Stimulated activated CD8-positive, alpha-beta memory T cell treated with anti-CD3 and anti-CD28 coated beads, Interleukin-4, amount 100 ng/mL, for 24 hours (primary cell): ENCODE results near the gene ZNF530.

Experiments used
- DNase-seq: peaks from one replicate; pipeline ENCODE4 v3.0.0-alpha.2; 2020; ENCODE audit warnings: low read depth

ZNF530 gene

DNA sequence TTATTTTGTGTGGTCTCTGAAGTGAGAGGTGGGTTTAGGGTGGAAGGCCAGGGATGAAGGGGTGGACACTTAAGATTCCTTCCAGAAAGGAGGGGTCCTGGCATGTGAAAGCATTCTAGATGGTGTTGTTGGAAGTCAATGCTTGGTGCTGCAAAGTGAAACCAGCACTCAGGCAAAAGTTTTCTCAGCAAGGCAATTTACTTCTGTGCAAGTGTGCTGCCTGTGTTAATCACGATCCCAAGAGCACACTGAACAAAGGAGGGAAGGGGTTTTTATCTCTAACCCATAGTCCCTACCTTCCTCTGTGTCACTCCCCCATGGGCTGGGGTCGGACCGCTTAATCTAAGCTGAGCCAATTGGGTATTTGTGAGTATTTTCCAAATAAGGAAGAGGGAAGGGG is 15.7 kb downstream of the ZNF530 start:
- no peak for DNase-seq

GRCh38 chr19:57620673-57621348 is 21.1 kb downstream of the ZNF530 start:
- DNase-seq, result no peak

- no peak for DNase-seq
Observed at GRCh38 chr19:57623091-57623490, 23.4 kb downstream of the ZNF530 start.

DNA sequence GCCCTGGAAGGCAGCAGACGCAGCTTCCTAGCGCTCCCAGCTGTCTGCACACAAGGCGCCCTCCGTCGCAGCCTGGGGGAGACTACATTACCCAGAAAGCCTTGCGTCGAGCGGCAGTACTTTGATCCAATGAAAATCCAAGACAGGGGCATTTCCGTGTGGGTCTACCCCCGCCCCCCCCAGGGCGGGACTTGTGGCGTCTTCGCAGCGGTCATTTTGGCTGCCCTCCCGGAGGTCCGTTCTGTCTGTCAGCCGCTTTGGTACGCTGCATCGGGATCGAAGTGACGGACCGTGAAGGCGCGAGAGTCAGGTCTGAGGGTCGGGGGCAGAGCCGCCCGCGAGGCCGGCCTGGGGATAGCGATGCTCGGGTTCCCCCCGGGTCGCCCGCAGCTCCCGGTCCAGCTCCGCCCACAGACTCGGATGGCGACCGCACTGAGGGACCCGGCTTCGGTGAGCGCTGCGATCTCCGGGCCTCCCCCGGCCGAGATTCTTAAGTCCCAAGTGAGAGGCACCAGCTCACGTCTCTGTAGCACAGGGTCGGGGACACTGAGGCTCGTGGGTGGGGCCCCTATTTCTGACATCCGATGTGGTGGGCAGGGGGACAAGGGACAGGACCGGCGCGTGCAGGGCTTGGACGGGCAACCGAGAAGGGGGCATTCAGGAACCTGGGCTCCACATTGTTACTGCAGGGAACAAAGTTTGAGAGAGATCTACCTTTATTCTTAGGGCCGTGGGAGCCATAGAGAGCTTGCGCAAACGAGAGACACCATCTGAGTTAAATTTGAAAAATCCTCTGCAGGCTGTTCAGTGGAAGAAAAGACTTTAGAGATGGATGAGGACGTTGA is 33.5 kb downstream of the ZNF530 start, which contains the start of gene ZNF211:
ZNF211 (plus strand) TSS at position 182 of the 845 bp plus-strand sequence; CDS start at position 361, 179 bp downstream.
- DNase-seq, result peak; percentile 77

- DNase-seq, result no peak
Observed at GRCh38 chr19:57633832-57634131, 34.1 kb downstream of the ZNF530 start.

DNA sequence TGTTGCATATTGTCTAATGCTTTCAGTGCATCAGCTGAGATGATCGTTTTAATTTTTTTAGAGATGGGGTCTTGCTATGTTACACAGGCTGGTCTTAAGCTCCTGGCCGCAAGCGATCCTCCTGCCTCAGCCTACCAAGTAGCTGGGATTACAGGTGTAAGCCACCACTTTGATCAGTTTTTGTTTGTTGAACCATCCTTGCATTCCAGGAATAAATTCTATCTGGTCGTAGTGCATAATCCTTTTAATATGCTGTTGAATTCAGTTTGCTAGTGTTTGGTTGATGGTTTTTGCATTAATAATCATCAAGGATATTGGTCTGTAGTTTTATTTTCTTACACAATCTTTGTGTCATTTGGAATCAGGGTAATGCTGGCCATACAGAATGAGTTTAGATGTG is 37.7 kb downstream of the ZNF530 start:
- no peak for DNase-seq

DNA sequence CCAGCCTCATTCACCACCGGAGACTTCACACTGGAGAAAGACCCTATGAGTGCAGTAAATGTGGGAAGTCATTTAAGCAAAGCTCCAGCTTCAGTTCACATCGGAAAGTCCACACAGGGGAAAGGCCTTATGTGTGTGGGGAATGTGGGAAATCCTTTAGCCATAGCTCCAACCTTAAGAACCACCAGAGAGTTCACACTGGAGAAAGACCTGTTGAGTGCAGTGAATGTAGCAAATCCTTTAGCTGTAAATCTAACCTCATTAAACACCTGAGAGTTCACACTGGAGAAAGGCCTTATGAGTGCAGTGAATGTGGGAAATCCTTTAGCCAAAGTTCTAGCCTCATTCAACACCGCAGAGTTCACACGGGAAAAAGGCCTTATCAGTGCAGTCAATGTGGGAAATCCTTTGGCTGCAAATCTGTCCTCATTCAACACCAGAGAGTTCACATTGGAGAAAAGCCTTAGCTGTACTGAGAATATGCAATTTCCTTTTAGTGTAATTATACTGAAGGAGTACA is 42.1 kb downstream of the ZNF530 start:
- no peak for DNase-seq

DNA sequence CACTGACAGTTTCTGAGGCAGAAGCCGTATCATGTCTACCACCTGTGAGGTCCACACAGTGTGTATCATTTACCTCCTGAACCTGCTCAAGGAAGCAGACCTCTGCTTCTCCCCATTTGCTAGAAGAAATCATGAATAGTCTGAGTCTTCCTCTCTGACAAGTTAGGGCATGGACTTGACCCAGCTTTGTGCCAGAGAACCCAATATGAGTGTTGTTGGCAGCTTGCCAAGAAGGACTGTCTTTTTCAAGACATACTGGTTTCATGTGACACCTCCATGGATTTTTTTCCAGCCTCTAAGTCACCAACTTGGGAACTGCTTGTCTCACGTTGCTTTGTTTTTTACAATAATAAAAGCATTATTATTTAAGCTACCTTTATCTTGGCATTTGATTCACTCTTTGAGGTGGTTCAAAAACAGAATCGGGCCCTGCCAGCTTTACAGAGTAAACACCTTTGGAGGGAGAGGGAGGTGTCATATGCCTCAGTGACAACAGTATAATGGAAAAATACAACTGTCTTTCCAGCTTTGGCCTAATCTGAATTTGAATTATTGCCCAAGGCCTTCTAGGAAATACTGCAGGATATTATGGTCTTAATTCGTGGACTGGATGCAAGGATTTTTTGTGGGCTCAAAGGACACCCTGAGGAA is 42.8 kb downstream of the ZNF530 start:
- no peak for DNase-seq

DNA sequence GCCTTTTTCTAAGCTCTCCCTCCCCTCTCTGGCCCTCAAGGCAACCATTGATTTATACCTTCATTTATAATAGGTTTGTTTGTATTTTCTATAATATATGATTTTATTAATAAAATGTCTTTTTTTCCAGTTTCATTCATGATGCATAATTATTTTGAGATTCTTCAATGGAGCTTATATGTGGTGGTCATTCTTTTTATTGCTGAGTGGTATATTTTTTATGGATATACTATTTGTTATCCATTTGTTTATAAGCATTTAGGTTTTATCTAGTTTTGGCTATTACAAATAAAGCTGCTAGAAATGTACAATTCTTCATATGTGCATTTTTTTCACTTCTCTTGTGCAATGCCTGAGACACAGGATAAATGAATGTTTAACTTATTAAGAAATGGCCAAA is 44.0 kb downstream of the ZNF530 start:
- DNase-seq, result no peak

DNA sequence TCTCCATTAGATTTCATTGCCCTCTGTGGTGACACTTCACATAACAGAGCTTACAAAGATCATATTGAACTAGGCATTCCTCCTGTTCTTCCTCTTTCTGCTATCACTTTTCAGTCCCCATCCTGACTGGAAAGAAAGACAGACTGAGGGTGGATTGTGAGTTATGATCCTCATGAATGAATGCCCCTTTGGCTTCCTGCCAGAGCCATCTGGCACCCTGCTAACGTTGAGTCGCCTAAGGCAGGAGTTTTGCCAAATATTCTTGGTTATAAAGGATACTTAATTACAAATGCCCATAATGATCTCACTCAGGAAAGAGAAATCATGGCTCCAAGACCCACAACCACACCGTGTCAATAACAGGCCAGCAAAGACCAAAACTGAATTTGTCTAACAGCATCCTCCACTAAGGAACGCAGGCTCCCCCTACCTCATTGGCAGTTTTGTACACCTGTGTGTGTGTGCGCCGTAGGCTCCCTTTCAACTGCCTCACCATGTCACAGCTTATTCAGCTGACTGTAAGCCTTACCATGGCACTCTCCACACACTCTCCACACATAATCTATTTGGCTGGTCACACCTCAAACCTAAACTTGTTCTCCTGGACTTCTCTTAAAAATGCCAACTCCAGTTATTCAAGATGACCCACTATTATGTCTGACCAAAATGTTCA is 48.8 kb downstream of the ZNF530 start:
- no peak for DNase-seq

GRCh38 chr19:57651654-57651996 is 51.9 kb downstream of the ZNF530 start:
- no peak for DNase-seq

- DNase-seq, result no peak
Observed at GRCh38 chr19:57653689-57654088, 54.0 kb downstream of the ZNF530 start.

- DNase-seq, result no peak
Observed at GRCh38 chr19:57655443-57655842, 55.8 kb downstream of the ZNF530 start.

GRCh38 chr19:57656346-57656745 is 56.7 kb downstream of the ZNF530 start:
- DNase-seq, result no peak
